Nephron (organoid): Measurements from ENCODE around the gene CXCR4.
A peak's percentile ranks its signal among the peaks of the same experiment; 100 is the strongest.

ENCODE experiments used
- H3K27ac Mint-ChIP-seq, 3 experiments: 2 replicates each; pipeline ENCODE4 v1.8.0; 2020; ENCODE audit warnings: mixed read lengths in 3 of 3, mild to moderate bottlenecking in 2 of 3, moderate library complexity in 1 of 3
- H3K27me3 Mint-ChIP-seq: 2 replicates; pipeline ENCODE4 v1.8.0; 2021; ENCODE audit warnings: low read depth, mild to moderate bottlenecking, moderate library complexity, mixed read lengths
- H3K36me3 Mint-ChIP-seq: 2 replicates; pipeline ENCODE4 v1.8.0; 2020; ENCODE audit warnings: low read depth, mixed read lengths
- H3K4me1 Mint-ChIP-seq: 2 replicates; pipeline ENCODE4 v1.8.0; 2020; ENCODE audit warnings: mixed read lengths
- H3K4me3 Mint-ChIP-seq, 3 experiments: 2 replicates each; pipeline ENCODE4 v1.8.0; 2020; ENCODE audit warnings: mild to moderate bottlenecking in 3 of 3, mixed read lengths in 3 of 3, moderate library complexity in 2 of 3
- H3K9me3 Mint-ChIP-seq: 2 replicates; pipeline ENCODE4 v1.8.0; 2020; ENCODE audit warnings: mixed read lengths
- CTCF ChIP-seq, 3 experiments: fragments of 200-600 bp; sonication (generic); IDR thresholded peaks; one replicate each; pipeline ENCODE4 v1.5.0; 2021; ENCODE audit warnings: antibody characterized with exemption in 3 of 3; ENCODE audit not compliant: unreplicated experiment in 3 of 3

Gene CXCR4

GRCh38 chr2:136151021-136151971 is 33.3 kb upstream of the CXCR4 start:
- H3K27me3 Mint-ChIP-seq = no peaks in the 10 kb centered on the region
- H3K27ac Mint-ChIP-seq = no peak overlapping the region
- no peaks in the 10 kb centered on the region for H3K36me3 Mint-ChIP-seq
- no peaks in the 10 kb centered on the region for H3K9me3 Mint-ChIP-seq
- no peak for TF ChIP-seq CTCF (IDR thresholded peaks at IDR 0.05; ENCODE audit: unreplicated experiment in 3 of 3)
- H3K4me3 Mint-ChIP-seq = no peak overlapping the region
- no peaks in the 10 kb centered on the region for H3K4me1 Mint-ChIP-seq

- Mint-ChIP-seq H3K9me3 (no peaks in the 10 kb centered on the region), H3K4me3 (no peak overlapping the region), H3K36me3 (no peaks in the 10 kb centered on the region), H3K4me1 (peaks cover 6% of the 10 kb centered on the region), H3K27me3 (no peaks in the 10 kb centered on the region), H3K27ac (no peak overlapping the region)
- no peak for TF ChIP-seq CTCF (IDR thresholded peaks at IDR 0.05; ENCODE audit: unreplicated experiment in 3 of 3)
These were observed 31.1 kb upstream of the CXCR4 start for GRCh38 chr2:136149011-136149410.

- no peak overlapping the region for H3K4me3 Mint-ChIP-seq
- no peaks in the 10 kb centered on the region for H3K36me3 Mint-ChIP-seq
- no peak for TF ChIP-seq CTCF (IDR thresholded peaks at IDR 0.05; ENCODE audit: unreplicated experiment in 3 of 3)
- H3K27ac Mint-ChIP-seq = no peak overlapping the region
- H3K9me3 Mint-ChIP-seq = no peaks in the 10 kb centered on the region
- H3K4me1 Mint-ChIP-seq = peaks cover 22% of the 10 kb centered on the region
- no peaks in the 10 kb centered on the region for H3K27me3 Mint-ChIP-seq
These were observed 28.6 kb upstream of the CXCR4 start for GRCh38 chr2:136146564-136146963.

GRCh38 chr2:136143603-136144451 is 25.9 kb upstream of the CXCR4 start:
- peaks cover 30% of the 10 kb centered on the region for H3K4me1 Mint-ChIP-seq
- H3K27ac Mint-ChIP-seq = no peak overlapping the region
- H3K9me3 Mint-ChIP-seq = no peaks in the 10 kb centered on the region
- H3K36me3 Mint-ChIP-seq = no peaks in the 10 kb centered on the region
- no peak for TF ChIP-seq CTCF (IDR thresholded peaks at IDR 0.05; ENCODE audit: unreplicated experiment in 3 of 3)
- H3K4me3 Mint-ChIP-seq = no peak overlapping the region
- H3K27me3 Mint-ChIP-seq = peaks cover 4% of the 10 kb centered on the region

- H3K27me3 Mint-ChIP-seq = peaks cover 11% of the 10 kb centered on the region
- H3K4me3 Mint-ChIP-seq = no peak overlapping the region
- no peaks in the 10 kb centered on the region for H3K9me3 Mint-ChIP-seq
- peaks cover 42% of the 10 kb centered on the region for H3K4me1 Mint-ChIP-seq
- peak overlapping the region in 2 of 3 experiments; percentile 29 to 68 for H3K27ac Mint-ChIP-seq
- TF ChIP-seq CTCF (IDR thresholded peaks at IDR 0.05; ENCODE audit: unreplicated experiment in 3 of 3) = no peak
- no peaks in the 10 kb centered on the region for H3K36me3 Mint-ChIP-seq
These were observed 23.7 kb upstream of the CXCR4 start for GRCh38 chr2:136141510-136142149.
